SK-N-SH (cell line): ENCODE data around the gene CFAP74.

ENCODE experiments used
- CHD2 ChIP-seq: fragments of 150-350 bp; IDR thresholded peaks from 2 replicates; pipeline ENCODE4 v1.6.1; 2018; ENCODE audit warnings: low read length; ENCODE audit not compliant: partially characterized antibody
- CTCF ChIP-seq: fragments of 200-600 bp; sonication (generic); IDR thresholded peaks from 2 replicates; pipeline ENCODE4 v1.6.1; 2017; ENCODE audit warnings: antibody characterized with exemption, mild to moderate bottlenecking, moderate library complexity
- EZH2phosphoT487 ChIP-seq: fragments of 200-600 bp; sonication (generic); IDR thresholded peaks from 2 replicates; pipeline ENCODE4 v1.6.1; 2017; ENCODE audit warnings: low read depth, mixed run types, mild to moderate bottlenecking, antibody characterized with exemption, moderate library complexity, borderline replicate concordance
- FOXM1 ChIP-seq: IDR thresholded peaks from 2 replicates; pipeline ENCODE4 v1.4.0; 2012; ENCODE audit warnings: low read depth, mild to moderate bottlenecking
- IRF3 ChIP-seq: fragments of 150-350 bp; IDR thresholded peaks from 2 replicates; pipeline ENCODE4 v1.6.1; 2016; ENCODE audit warnings: mild to moderate bottlenecking, low read depth, low read length
- POLR2AphosphoS5 ChIP-seq: IDR thresholded peaks from 2 replicates; pipeline ENCODE4 v1.6.1; 2012; ENCODE audit warnings: low read depth, low read length
- TEAD4 ChIP-seq: IDR thresholded peaks from 2 replicates; pipeline ENCODE4 v1.4.0; 2012; ENCODE audit warnings: mild to moderate bottlenecking, borderline replicate concordance; ENCODE audit not compliant: insufficient read depth
- ZBTB33 ChIP-seq: IDR thresholded peaks from 2 replicates; pipeline ENCODE4 v1.4.0; 2012; ENCODE audit warnings: low read depth, borderline replicate concordance

- TF ChIP-seq POLR2AphosphoS5: no peak
- no peak for TF ChIP-seq CHD2
- TF ChIP-seq IRF3: no peak
- TF ChIP-seq FOXM1: no peak
- TF ChIP-seq ZBTB33: no peak
- no peak for TF ChIP-seq CTCF
- TF ChIP-seq EZH2phosphoT487: no peak
- no peak for TF ChIP-seq TEAD4
Measured at GRCh38 chr1:1927751-1928150, 75.8 kb downstream of the CFAP74 start.
